Breast epithelium (tissue), 3 donors: Measurements from ENCODE around the gene TCF7.

Experiments
- POLR2A ChIP-seq: fragments of 450-650 bp; IDR thresholded peaks from one replicate; pipeline ENCODE4 v1.6.1; 2016; ENCODE audit warnings: antibody characterized with exemption, mild to moderate bottlenecking, moderate library complexity
- POLR2AphosphoS5 ChIP-seq, 3 donors: sonication (generic); formaldehyde crosslinking; IDR thresholded peaks; one replicate each; pipeline ENCODE4 v1.6.1; 2017; ENCODE audit warnings: antibody characterized with exemption in 3 of 3
- TF ChIP-seq, protein P1 (sequence below), 3 donors: fragments of 450-650 bp; IDR thresholded peaks; one replicate each; pipeline ENCODE4 v1.5.1; 2016 to 2017; ENCODE audit warnings: antibody characterized with exemption in 3 of 3, mild to moderate bottlenecking in 3 of 3, moderate library complexity in 3 of 3

DNA sequence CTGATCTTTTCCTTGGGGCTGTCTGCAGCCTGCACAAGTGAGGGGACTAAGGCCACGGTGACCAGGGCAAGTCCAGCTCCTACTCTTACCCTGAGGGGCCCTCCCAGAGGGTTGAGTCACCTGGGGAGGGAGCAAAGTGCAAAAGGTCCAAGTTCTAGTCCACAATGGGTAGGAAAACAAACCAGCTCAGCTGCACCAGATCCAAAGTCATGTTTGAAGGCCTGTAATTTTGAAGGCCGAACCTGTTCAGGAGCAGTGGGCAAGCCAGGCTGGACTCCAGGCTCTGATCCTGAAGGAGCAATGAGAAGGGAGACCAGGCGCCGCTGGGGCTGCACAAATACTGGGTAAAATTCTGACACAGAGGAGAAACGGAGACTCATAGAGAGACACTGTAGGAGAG lies 15.8 kb upstream of the TCF7 start:
- TF ChIP-seq, protein P1, sequence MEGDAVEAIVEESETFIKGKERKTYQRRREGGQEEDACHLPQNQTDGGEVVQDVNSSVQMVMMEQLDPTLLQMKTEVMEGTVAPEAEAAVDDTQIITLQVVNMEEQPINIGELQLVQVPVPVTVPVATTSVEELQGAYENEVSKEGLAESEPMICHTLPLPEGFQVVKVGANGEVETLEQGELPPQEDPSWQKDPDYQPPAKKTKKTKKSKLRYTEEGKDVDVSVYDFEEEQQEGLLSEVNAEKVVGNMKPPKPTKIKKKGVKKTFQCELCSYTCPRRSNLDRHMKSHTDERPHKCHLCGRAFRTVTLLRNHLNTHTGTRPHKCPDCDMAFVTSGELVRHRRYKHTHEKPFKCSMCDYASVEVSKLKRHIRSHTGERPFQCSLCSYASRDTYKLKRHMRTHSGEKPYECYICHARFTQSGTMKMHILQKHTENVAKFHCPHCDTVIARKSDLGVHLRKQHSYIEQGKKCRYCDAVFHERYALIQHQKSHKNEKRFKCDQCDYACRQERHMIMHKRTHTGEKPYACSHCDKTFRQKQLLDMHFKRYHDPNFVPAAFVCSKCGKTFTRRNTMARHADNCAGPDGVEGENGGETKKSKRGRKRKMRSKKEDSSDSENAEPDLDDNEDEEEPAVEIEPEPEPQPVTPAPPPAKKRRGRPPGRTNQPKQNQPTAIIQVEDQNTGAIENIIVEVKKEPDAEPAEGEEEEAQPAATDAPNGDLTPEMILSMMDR (IDR thresholded peaks at IDR 0.05), result no peak
- no peak for TF ChIP-seq POLR2AphosphoS5 (IDR thresholded peaks at IDR 0.05)
- no peak for TF ChIP-seq POLR2A
